ENCODE results near the gene FAM241B. TPM values are rescaled to one million over a fixed set of nuclear protein-coding genes. Genes with fewer than 3 reads are reported as not detected.

Gene FAM241B
- total and polyA plus RNA-seq, 4 experiments from 2014 or later = 9.4 to 24.9 (median 14.0) TPM

- no peak overlapping the region for H3K4me3 Mint-ChIP-seq
- CTCF ChIA-PET (ENCODE audit: partially characterized antibody) = interaction anchor here (0.8 to 11.9 kb wide), 8 partner anchors 12 to 231 kb away, joined by 3 to 338 read pairs (median 12); partner anchors contain the start of gene FAM241B
- no peaks in the 10 kb centered on the region for H3K9me3 ChIP-seq (ENCODE audit: control insufficient read depth in 1 of 2, low read length in 2 of 2)
- no peak overlapping the region for H3K4me3 ChIP-seq (ENCODE audit: low read length in 2 of 2)
- peaks cover 0 to 4% (median 3%) of the 10 kb centered on the region in 4 donors for H3K4me1 Mint-ChIP-seq
- POLR2A ChIA-PET (ENCODE audit: partially characterized antibody) = no interaction called here
- no peak for DNase-seq
- H3K27ac ChIP-seq (ENCODE audit: low read depth, low read length) = no peak overlapping the region
- H3K27ac Mint-ChIP-seq = no peak overlapping the region
- no peaks in the 10 kb centered on the region for H3K27me3 ChIP-seq (ENCODE audit: insufficient read depth, low read length)
- H3K9me3 Mint-ChIP-seq = no peaks in the 10 kb centered on the region
- no peaks in the 10 kb centered on the region for H3K36me3 ChIP-seq (ENCODE audit: insufficient read depth, low read length)
- peaks cover 0 to 2% of the 10 kb centered on the region in 2 donors for H3K27me3 Mint-ChIP-seq
- no peaks in the 10 kb centered on the region for H3K4me1 ChIP-seq (ENCODE audit: insufficient read depth, low read length)
- intact Hi-C loops (cut with micrococcal nuclease) = loop anchor here (1.0 to 10.0 kb wide), 6 partner anchors 64 to 401 kb away; partner anchors contain the start of gene NEUROG3
- H3K36me3 Mint-ChIP-seq = peaks cover under 1 to 2% of the 10 kb centered on the region in 2 donors
Observed at GRCh38 chr10:69638642-69639041, 8.6 kb downstream of the FAM241B start.

GRCh38 chr10:69639291-69640195 lies 9.5 kb downstream of the FAM241B start:
- H3K27me3 Mint-ChIP-seq = peaks cover 0 to 2% of the 10 kb centered on the region in 2 donors
- H3K9me3 Mint-ChIP-seq = no peaks in the 10 kb centered on the region
- no peaks in the 10 kb centered on the region for H3K36me3 Mint-ChIP-seq
- POLR2A ChIA-PET (ENCODE audit: partially characterized antibody) = interaction anchor here (1.7 kb wide), 1 partner anchor 124 kb away, joined by 3 read pairs; no protein-coding TSS in a partner anchor
- no peak overlapping the region for H3K4me3 Mint-ChIP-seq
- DNase-seq = peak; percentile 67 to 73 (median 69)
- H3K27me3 ChIP-seq (ENCODE audit: insufficient read depth, low read length) = no peaks in the 10 kb centered on the region
- no peaks in the 10 kb centered on the region for H3K36me3 ChIP-seq (ENCODE audit: insufficient read depth, low read length)
- H3K4me1 ChIP-seq (ENCODE audit: insufficient read depth, low read length) = no peaks in the 10 kb centered on the region
- H3K4me1 Mint-ChIP-seq = peaks cover 0 to 4% (median 3%) of the 10 kb centered on the region in 4 donors
- intact Hi-C loops (cut with micrococcal nuclease) = loop anchor here (1.0 to 10.0 kb wide), 6 partner anchors 65 to 402 kb away; partner anchors contain the start of gene NEUROG3
- CTCF ChIA-PET (ENCODE audit: partially characterized antibody) = interaction anchor here (0.8 to 11.9 kb wide), 12 partner anchors 9 to 231 kb away, joined by 3 to 338 read pairs (median 4); partner anchors contain the start of gene FAM241B
- H3K9me3 ChIP-seq (ENCODE audit: control insufficient read depth in 1 of 2, low read length in 2 of 2) = no peaks in the 10 kb centered on the region
- H3K27ac ChIP-seq (ENCODE audit: low read depth, low read length) = no peak overlapping the region
- H3K27ac Mint-ChIP-seq = peak overlapping the region in 1 of 7 donors; percentile 27
- no peak overlapping the region for H3K4me3 ChIP-seq (ENCODE audit: low read length in 2 of 2)

GRCh38 chr10:69640196-69640980 lies 10.3 kb downstream of the FAM241B start:
- Histone ChIP-seq H3K27ac (ENCODE audit: low read depth, low read length) (no peak overlapping the region), H3K4me3 (ENCODE audit: low read length in 2 of 2) (no peak overlapping the region), H3K27me3 (ENCODE audit: insufficient read depth, low read length) (no peaks in the 10 kb centered on the region), H3K36me3 (ENCODE audit: insufficient read depth, low read length) (no peaks in the 10 kb centered on the region), H3K9me3 (ENCODE audit: control insufficient read depth in 1 of 2, low read length in 2 of 2) (no peaks in the 10 kb centered on the region), H3K4me1 (ENCODE audit: insufficient read depth, low read length) (no peaks in the 10 kb centered on the region)
- Mint-ChIP-seq H3K27ac (no peak overlapping the region), H3K4me1 (peaks cover 0 to 4% (median 3%) of the 10 kb centered on the region in 4 donors), H3K9me3 (no peaks in the 10 kb centered on the region), H3K36me3 (no peaks in the 10 kb centered on the region), H3K4me3 (no peak overlapping the region), H3K27me3 (peaks cover 0 to 2% of the 10 kb centered on the region in 2 donors)
- ChIA-PET CTCF (ENCODE audit: partially characterized antibody) (interaction anchor here (0.8 to 11.9 kb wide), 9 partner anchors 8 to 232 kb away, joined by 3 to 338 read pairs (median 3); partner anchors contain the start of gene FAM241B), POLR2A (ENCODE audit: partially characterized antibody) (interaction anchor here (1.7 kb wide), 1 partner anchor 124 kb away, joined by 3 read pairs; no protein-coding TSS in a partner anchor)
- intact Hi-C loops (cut with micrococcal nuclease) = no loop called here
- no peak for DNase-seq

GRCh38 chr10:69641261-69641980 lies 11.4 kb downstream of the FAM241B start:
- Histone ChIP-seq H3K9me3 (ENCODE audit: control insufficient read depth in 1 of 2, low read length in 2 of 2) (no peaks in the 10 kb centered on the region), H3K4me1 (ENCODE audit: insufficient read depth, low read length) (no peaks in the 10 kb centered on the region), H3K4me3 (ENCODE audit: low read length in 2 of 2) (no peak overlapping the region), H3K27ac (ENCODE audit: low read depth, low read length) (no peak overlapping the region), H3K27me3 (ENCODE audit: insufficient read depth, low read length) (no peaks in the 10 kb centered on the region), H3K36me3 (ENCODE audit: insufficient read depth, low read length) (no peaks in the 10 kb centered on the region)
- Mint-ChIP-seq H3K4me3 (no peak overlapping the region), H3K27me3 (peaks cover 0 to 2% of the 10 kb centered on the region in 2 donors), H3K9me3 (no peaks in the 10 kb centered on the region), H3K4me1 (peaks cover 0 to 4% (median 2%) of the 10 kb centered on the region in 4 donors), H3K36me3 (no peaks in the 10 kb centered on the region), H3K27ac (no peak overlapping the region)
- CTCF ChIA-PET (ENCODE audit: partially characterized antibody) = interaction anchor here (1.0 to 11.9 kb wide), 9 partner anchors 9 to 273 kb away, joined by 3 to 338 read pairs (median 8); partner anchors contain the start of gene FAM241B
- no peak for DNase-seq
- POLR2A ChIA-PET (ENCODE audit: partially characterized antibody) = interaction anchor here (1.7 kb wide), 1 partner anchor 125 kb away, joined by 3 read pairs; no protein-coding TSS in a partner anchor
- intact Hi-C loops (cut with micrococcal nuclease) = no loop called here

- intact Hi-C loops (cut with micrococcal nuclease) = no loop called here
- Histone ChIP-seq H3K27ac (ENCODE audit: low read depth, low read length) (no peak overlapping the region), H3K27me3 (ENCODE audit: insufficient read depth, low read length) (no peaks in the 10 kb centered on the region), H3K36me3 (ENCODE audit: insufficient read depth, low read length) (no peaks in the 10 kb centered on the region), H3K9me3 (ENCODE audit: control insufficient read depth in 1 of 2, low read length in 2 of 2) (no peaks in the 10 kb centered on the region), H3K4me3 (ENCODE audit: low read length in 2 of 2) (no peak overlapping the region), H3K4me1 (ENCODE audit: insufficient read depth, low read length) (no peaks in the 10 kb centered on the region)
- ChIA-PET POLR2A (ENCODE audit: partially characterized antibody) (interaction anchor here (0.9 kb wide), 1 partner anchor 127 kb away, joined by 3 read pairs; no protein-coding TSS in a partner anchor), CTCF (ENCODE audit: partially characterized antibody) (interaction anchor here (0.8 to 11.9 kb wide), 8 partner anchors 11 to 315 kb away, joined by 3 to 338 read pairs (median 8); partner anchors contain the start of gene FAM241B)
- peak overlapping the region in 1 of 7 donors; percentile 4 for H3K27ac Mint-ChIP-seq
- DNase-seq = no peak
- peaks cover 0 to 3% (median 0%) of the 10 kb centered on the region in 4 donors for H3K4me1 Mint-ChIP-seq
- H3K9me3 Mint-ChIP-seq = no peaks in the 10 kb centered on the region
- no peak overlapping the region for H3K4me3 Mint-ChIP-seq
- H3K36me3 Mint-ChIP-seq = no peaks in the 10 kb centered on the region
- H3K27me3 Mint-ChIP-seq = peaks cover 0 to 2% of the 10 kb centered on the region in 2 donors
Observed at GRCh38 chr10:69642747-69643146, 12.7 kb downstream of the FAM241B start.

All from CD4-positive, alpha-beta memory T cell (primary cell).